IPS DF 19.7 (cell line): Measurements from ENCODE around the gene NCAN.

ENCODE experiments used
- DNase-seq: peaks from one replicate; pipeline ENCODE4 v3.0.0-alpha.2; 2013; ENCODE audit warnings: low read depth, low spot score

NCAN gene

GRCh38 chr19:19259741-19260140 is 48.0 kb downstream of the NCAN start:
- DNase-seq = peak; percentile 83

- DNase-seq = no peak
Observed at GRCh38 chr19:19260417-19261214, 48.9 kb downstream of the NCAN start.

GRCh38 chr19:19261350-19262189 is 49.8 kb downstream of the NCAN start:
- no peak for DNase-seq

GRCh38 chr19:19262190-19263057 is 50.7 kb downstream of the NCAN start:
- DNase-seq = no peak

GRCh38 chr19:19263886-19264487 is 52.2 kb downstream of the NCAN start:
- DNase-seq = no peak

GRCh38 chr19:19267305-19267704 is 55.5 kb downstream of the NCAN start:
- no peak for DNase-seq

GRCh38 chr19:19268453-19269385 is 57.0 kb downstream of the NCAN start:
- no peak for DNase-seq

GRCh38 chr19:19269952-19270694 is 58.4 kb downstream of the NCAN start:
- DNase-seq = no peak

- DNase-seq = no peak
Observed at GRCh38 chr19:19270749-19271571, 59.2 kb downstream of the NCAN start.

GRCh38 chr19:19271828-19272599 is 60.3 kb downstream of the NCAN start:
- no peak for DNase-seq

- DNase-seq = no peak
Observed at GRCh38 chr19:19274146-19274545, 62.4 kb downstream of the NCAN start.

- DNase-seq = no peak
Observed at GRCh38 chr19:19274716-19275565, 63.2 kb downstream of the NCAN start.

GRCh38 chr19:19276386-19276785 is 64.6 kb downstream of the NCAN start:
- DNase-seq = no peak

GRCh38 chr19:19276851-19277250 is 65.1 kb downstream of the NCAN start:
- no peak for DNase-seq

- DNase-seq = no peak
Observed at GRCh38 chr19:19278315-19278714, 66.6 kb downstream of the NCAN start.

GRCh38 chr19:19279062-19279612 is 67.4 kb downstream of the NCAN start:
- no peak for DNase-seq

GRCh38 chr19:19279853-19280252 is 68.1 kb downstream of the NCAN start:
- no peak for DNase-seq
